Activated CD4-positive, alpha-beta T cell treated with anti-CD3 and anti-CD28 coated beads for 4 hours (primary cell): ENCODE results near the gene INHBE.
"Not testable (repeated sequence)": the region's sequence is repeated elsewhere in the genome, so short reads cannot be mapped to it uniquely, and the experiment has no call there.

Experiments used
- DNase-seq, 2 donors: peaks; one replicate each; pipeline ENCODE4 v3.0.0-alpha.2; 2020

Gene INHBE

DNA sequence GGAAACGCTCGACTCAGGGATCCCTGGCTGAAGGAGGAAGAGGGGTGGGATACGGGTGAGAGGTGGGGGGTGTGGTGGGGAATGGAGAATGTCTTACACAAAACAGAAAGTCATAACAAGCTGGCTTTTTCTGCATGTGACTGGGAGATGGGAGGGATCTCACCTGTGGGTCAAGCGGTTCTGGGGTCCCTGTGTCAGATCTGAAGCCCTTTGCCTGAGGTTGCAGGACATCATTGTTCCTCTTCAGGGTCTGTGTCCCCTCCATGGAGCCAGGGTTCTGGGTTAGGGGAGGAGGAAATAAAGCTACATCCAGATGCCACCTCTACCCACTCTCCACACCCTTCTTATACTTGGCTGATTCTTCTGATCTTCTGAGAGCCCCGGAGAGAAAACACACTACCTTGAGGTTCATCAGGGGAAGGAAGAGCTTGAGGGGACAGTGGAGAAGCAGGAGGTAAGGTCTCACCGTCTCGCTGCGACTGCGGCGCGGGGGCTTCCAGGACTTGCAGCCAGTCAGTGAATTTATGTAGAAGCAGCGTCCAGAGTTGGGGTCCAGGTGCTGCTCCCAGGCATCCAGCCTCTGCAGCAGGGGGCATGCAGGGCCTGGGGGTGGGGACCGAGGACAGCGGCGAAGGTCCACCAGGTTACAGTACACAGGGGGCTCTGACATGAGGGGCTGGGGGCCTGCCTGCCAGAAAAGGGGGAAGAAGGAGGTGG, 22.0 kb downstream of the INHBE start:
- DNase-seq, result no peak

DNA sequence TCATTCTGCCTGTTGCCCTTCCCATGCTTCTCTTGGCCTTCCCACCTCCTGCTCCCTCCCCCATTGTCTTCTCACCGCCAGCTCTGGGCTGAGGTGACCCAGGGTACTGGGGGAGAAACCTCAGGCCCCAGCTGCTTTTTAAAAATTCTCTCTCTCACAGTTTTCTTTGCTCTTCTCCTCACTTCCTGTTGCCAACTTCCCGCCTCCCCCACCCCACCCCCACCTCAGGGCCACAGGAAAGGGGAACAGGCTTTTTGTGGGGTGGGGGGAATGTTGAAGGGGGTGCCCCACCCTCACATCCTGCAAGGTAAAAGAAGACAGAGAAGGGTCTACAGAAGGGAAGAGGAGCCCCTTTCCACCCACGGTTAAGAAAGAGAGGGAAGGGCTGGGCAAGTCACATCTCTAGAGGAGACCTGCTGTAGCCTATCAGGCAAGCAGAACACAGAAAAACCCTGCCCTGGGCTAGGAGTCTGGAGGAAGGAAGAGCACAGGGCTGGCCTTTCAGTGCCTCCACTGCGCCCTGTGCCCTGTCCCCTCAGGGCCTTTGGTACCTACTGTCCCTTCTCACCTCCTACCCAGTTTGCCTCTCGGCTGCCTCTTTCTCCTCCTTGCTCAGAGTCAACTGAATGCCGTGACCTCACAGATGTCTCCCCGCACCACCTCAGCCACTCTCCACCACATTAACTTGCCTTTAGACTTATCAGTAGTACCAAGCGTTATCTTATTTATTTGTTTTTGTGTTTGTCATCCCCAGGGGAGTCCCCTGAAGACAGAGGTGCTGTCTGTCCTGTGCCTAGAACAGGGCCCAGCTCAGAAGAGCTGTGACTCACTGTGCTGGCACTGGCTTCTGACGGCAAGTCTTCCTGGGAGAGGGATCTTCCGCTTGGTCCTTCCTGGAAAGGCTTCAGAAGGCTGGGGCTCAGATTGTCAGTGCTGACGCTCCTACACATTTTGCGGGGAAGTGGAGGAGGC, 22.9 kb downstream of the INHBE start:
- DNase-seq, result peak; percentile 60 to 61

GRCh38 chr12:57479043-57479375, 23.9 kb downstream of the INHBE start:
- DNase-seq, result no peak

DNA sequence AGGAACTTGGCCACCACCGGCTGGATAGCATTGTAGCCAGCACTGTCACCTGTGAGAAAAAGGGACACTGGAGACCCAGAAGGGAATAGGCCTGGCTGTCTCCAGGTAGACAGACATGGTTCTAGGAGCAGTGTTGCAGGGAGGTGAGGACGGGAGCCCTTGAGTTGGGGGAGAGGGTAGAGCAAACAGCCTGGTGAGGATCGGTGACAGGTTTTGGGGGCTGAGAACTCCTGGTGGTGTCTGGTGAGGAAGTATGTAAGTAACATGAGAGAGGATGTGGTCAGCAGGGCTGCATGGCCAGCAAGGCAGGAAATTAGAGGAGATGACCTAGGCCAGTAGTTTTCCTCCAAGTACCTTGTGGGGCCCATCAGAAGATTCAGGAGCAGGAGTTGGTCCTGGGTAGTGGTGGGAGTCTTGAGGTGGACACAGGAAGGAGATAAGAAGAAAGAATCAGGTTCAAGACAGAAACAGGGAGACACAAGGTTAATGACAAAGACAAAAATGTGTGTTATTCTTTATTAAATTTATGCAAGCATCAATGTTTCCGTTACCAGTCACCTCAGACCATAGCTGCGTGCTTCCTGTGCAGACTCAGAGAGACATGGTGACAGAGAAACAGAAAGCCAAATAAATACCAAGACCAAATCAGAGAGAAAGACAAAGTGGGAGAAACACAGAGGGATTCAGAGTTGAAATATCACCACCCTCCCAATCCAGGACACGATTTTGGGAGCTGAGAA, 24.4 kb downstream of the INHBE start, which contains the start of gene ARHGAP9:
Gene ARHGAP9, minus strand, starts transcription at position 491 of the 740 bp plus-strand sequence. Its CDS starts 460 bp downstream, at position 31.
- DNase-seq, result peak; percentile 58 to 67

- DNase-seq, result no peak
Measured at GRCh38 chr12:57481671-57482070, 26.6 kb downstream of the INHBE start.

DNA sequence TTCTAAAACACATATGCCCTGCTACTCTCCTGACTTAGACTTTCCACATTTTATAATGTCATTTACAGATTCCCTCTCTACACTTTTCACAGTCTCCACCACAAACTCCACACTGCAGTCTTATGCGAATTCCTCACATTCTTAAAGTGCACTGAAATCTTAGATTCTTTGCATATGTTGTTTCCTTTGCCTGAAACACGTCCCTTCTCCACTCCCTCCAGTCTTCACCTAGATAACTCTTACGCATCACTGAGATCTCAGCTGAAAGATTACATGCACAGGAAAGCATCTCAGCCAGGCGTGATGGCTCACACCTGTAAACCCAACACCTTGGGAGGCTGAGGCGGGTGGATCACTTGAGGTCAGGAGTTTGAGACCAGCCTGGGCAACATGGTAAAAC, 28.4 kb downstream of the INHBE start:
- DNase-seq, result no peak

DNA sequence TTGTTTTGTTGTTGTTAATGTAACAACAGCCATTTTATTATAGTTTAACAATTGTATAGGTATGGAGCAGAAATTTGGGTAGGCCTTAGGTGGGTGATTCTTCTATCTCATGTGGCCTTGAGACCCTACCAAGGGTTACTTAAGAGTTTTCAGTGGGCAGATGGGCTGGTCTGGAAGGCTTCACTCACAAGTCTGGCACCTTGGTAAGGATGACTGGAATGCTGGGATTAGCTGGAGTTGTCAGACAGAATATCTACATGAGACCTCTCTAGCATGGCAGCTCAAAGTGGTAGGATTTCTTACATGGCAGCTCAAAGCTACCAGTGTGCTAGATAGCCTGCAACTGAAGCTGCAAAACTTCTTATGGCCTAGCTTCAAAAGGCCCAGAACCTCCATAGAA, 30.6 kb downstream of the INHBE start:
- DNase-seq, result no peak

DNA sequence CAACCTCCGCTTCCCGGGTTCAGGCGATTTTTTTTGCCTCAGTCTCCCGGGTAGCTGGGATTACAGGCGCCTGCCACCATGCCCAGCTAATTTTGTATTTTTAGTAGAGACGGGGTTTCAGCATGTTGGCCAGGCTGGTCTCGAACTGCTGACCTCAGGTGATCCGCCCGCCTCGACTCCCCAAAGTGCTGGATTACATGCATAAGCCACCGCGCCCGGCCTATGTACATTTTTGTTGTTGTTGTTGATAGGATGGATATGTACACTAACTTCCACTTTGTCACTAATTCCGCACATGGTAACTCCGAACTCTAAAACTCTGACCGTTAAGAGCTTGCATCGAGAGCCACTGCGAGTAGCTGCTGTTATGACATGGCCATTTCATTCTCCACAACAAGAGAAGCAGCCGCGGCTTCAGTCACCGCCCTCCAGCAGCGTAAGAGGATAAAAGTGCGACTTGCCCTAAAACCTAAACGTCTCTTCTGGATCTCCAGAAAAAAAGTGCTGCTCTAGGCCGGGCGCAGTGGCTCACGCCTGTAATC, 32.0 kb downstream of the INHBE start:
- no peak for DNase-seq

DNA sequence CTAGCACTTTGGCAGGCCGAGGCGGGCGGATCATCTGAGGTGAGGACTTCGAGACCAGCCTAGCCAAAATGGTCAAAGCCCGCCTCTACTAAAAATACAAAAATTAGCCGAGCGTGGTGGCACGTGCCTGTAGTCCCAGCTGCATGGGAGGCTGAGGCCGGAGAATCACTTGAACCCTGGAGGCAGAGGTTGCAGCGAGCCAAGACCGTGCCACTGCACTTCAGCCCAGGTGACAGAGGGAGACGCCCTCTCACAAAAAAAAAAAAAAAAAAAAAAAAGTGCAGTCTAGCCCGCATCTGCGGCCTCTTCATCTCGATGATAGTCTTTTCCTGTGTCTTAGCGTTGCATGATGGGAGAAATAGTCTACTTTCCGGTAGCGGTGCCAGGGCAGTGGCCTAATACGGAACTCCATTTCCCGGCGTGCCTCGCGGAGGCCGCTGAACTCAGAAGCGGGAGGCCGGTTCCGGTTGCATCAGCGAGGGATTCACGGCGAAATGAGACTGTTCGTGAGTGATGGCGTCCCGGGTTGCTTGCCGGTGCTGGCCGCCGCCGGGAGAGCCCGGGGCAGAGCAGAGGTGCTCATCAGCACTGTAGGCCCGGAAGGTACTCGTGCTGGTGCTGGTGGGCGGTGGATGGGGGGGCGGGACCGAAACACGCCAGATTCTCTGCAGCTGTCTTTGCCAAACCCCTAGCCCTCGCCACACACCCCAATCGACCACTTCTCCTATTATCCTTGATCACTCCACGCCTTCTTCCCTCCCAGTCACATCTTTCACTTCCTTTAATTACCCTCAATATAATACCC, 32.7 kb downstream of the INHBE start, which contains the start of gene MARS1:
Gene MARS1, plus strand, starts transcription at position 472 of the 805 bp plus-strand sequence. Its CDS starts 23 bp downstream, at position 495.
- peak; percentile 90 to 91 for DNase-seq

DNA sequence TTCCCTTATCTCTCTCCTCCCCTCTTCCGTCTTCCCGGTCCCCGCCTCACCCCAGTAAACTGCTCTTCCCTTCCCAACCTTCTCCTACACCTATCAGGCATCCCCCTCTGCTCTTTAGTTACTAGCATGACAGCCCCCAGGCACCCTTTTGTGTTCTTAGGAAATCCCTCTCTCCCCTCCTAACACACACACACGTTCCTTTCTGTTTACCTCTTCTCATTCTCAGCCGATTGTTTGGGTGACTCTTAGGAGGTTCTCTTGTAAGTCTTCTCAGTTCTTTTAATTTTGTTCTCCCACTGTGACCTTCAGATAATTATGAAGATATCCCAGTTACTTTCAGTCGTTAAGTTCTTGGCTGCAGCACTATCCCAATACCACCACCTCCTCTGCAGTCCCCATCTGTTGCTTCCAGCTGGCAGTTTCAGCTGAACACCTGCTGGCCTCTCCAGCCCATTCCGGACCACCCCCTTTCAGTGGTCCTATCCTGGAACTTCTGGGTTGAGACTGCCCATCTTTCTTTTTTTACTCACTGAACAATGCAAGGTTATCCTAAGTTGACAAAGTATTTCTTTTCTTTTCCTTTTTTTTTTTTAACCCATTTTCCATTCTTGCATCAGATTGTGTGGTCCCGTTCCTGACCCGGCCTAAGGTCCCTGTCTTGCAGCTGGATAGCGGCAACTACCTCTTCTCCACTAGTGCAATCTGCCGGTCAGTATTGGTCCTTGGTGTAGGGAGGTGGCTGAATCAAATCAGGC, 33.5 kb downstream of the INHBE start:
- no peak for DNase-seq

DNA sequence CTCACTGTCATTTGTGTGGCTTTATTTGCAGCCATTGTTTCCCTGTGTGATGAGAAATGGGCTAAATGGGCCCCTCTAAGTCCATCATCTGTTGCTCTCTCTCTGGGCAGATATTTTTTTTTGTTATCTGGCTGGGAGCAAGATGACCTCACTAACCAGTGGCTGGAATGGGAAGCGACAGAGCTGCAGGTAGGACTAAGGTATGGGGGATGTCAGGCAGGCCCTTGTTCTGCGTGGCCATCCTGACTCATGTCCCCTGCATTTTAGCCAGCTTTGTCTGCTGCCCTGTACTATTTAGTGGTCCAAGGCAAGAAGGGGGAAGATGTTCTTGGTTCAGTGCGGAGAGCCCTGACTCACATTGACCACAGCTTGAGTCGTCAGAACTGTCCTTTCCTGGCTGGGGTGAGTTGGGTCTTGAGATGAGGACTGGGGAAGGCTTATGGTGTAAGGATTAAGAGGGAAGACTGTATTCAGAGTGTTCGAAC, 34.1 kb downstream of the INHBE start:
- no peak for DNase-seq

GRCh38 chr12:57490126-57490525, 35.0 kb downstream of the INHBE start:
- no peak for DNase-seq

GRCh38 chr12:57491393-57492280, 36.5 kb downstream of the INHBE start:
- DNase-seq, result no peak

DNA sequence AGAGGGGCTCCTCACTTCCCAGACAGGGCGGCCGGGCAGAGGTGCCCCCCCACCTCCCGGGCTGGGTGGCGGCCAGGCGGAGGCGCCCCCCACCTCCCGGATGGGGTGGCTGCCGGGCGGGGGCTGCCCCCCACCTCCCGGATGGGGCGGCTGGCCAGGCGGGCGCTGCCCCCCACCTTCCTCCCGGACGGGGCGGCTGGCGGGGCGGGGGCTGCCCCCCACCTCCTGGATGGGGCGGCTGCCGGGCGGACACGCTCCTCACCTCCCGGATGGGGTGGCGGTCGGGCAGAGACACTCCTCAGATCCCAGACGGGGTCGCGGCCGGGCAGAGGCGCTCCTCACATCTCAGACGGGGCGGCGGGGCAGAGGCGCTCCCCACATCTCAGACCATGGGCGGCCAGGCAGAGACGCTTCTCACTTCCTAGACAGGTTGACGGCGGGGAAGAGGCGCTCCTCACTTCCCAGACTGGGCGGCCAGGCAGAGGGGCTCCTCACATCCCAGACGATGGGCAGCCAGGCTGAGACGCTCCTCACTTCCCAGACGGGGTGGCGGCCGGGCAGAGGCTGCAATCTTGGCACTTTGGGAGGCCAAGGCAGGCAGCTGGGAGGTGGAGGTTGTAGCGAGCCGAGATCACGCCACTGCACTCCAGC, 40.1 kb downstream of the INHBE start:
- DNase-seq, result not testable (repeated sequence)

DNA sequence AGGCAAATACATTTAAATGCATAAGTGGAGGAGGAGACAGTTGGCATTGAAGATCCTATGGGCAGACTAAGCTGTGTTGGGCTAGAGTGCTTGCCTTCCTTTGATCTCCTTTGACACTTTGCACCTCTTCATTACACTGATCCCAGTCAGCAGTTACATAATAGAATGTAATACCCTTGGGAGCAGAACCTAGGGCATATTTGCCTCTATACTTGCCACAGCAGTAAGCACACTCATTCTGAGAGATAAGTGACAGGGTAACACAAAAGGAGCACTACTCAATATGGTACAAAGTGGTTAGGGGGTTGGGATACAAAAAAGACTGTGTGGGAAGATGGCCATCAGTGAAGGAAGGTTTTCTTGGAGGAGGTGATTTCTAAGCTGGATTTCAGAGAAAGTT, 41.7 kb downstream of the INHBE start:
- no peak for DNase-seq

DNA sequence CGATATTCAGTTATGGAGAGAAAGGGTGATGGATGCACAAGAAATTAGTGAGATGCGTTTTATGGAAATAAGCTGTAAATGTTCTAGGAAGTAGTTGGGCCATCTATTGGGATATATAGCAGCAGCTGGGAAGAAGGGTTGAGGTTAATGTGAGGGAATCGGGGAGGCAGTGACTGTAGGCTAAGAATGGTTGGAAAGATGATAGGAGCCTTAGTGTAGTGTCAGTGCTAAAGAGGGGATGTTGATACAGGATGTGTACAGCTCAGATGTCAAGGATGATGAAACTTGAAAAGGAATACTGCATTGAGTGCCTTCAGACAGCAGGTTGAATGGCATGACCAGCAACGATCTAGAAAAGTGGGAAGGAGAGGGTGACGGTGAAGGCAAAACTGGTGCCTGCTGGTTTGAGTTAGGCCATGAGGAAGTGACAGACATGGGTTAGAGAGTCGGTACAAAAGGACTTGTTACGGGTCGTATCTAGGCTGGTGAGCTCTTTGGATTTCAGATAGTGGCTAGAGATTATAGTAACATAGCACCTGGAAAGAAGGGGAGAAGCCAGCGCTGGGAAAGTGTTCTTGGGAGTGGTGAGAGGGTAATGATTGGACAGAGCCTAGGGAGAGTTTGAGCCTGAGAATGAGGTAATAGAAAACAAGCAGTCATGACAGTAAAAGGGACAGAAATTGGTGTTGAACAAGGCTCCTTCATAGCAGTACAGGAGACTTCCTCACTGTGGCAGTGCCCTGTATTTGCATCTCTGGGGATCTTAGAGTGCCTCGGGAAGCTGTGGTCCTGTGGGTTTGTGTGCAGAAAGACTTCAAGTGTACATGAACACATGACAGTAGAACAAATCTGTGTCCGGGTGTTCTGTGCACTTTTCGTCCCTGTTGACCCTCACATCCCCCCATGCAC, 42.4 kb downstream of the INHBE start:
- DNase-seq, result no peak

- DNase-seq, result no peak
Measured at GRCh38 chr12:57498132-57498502, 43.0 kb downstream of the INHBE start.

DNA sequence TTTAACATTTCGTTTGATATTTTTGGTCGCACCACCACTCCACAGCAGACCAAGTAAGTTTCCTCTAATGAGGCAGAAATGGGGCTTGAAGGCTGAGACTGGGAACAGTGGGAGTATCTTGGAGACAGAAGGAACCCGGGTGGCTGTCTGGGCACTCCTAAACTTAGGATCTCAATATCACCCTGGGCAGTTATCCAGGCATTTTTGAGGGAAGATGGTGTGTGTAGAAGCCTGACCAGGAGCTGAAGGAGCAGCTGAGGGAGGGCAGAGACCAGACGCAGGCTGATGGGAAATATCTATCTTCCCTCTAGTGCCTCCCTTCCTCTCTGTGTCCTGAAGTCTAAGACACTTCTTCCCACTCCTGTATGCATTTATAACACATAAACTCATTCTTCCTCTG, 43.5 kb downstream of the INHBE start:
- DNase-seq, result no peak
